ENCODE data around the gene ME3.

DNA sequence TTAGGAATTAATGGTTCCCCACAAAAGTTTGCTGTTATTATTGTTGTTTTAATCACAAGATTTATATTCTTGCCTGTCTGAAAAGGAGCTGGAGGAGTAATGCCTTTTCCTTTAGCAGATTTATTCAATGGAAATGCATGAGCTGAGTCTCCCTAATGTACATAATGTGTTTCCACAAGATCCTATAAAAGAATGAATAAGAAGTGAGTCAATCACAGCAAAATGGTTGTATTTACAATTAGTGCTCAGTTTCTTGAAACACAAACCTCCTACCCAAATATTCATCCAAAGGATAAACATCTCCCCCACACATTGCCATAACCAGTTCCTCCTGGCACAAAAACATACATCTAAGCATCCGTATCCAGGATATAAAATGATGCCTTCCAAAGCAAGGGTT, 33.3 kb downstream of the ME3 start:
- TF ChIP-seq, protein P1, sequence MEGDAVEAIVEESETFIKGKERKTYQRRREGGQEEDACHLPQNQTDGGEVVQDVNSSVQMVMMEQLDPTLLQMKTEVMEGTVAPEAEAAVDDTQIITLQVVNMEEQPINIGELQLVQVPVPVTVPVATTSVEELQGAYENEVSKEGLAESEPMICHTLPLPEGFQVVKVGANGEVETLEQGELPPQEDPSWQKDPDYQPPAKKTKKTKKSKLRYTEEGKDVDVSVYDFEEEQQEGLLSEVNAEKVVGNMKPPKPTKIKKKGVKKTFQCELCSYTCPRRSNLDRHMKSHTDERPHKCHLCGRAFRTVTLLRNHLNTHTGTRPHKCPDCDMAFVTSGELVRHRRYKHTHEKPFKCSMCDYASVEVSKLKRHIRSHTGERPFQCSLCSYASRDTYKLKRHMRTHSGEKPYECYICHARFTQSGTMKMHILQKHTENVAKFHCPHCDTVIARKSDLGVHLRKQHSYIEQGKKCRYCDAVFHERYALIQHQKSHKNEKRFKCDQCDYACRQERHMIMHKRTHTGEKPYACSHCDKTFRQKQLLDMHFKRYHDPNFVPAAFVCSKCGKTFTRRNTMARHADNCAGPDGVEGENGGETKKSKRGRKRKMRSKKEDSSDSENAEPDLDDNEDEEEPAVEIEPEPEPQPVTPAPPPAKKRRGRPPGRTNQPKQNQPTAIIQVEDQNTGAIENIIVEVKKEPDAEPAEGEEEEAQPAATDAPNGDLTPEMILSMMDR (IDR thresholded peaks at IDR 0.05), result no peak
- no peak for TF ChIP-seq EZH2 (IDR thresholded peaks at IDR 0.05; ENCODE audit: borderline replicate concordance, insufficient read depth, low read depth, low read length, poor library complexity, severe bottlenecking)
